Stromal cell of bone marrow (primary cell): ENCODE data around the gene MAML2.
"Not testable (repeated sequence)": the region's sequence is repeated elsewhere in the genome, so short reads cannot be mapped to it uniquely, and the experiment has no call there.

Experiments used
- DNase-seq: peaks from one replicate; pipeline ENCODE4 v3.0.0-alpha.2; 2012; ENCODE audit warnings: low read depth

MAML2 gene

DNA sequence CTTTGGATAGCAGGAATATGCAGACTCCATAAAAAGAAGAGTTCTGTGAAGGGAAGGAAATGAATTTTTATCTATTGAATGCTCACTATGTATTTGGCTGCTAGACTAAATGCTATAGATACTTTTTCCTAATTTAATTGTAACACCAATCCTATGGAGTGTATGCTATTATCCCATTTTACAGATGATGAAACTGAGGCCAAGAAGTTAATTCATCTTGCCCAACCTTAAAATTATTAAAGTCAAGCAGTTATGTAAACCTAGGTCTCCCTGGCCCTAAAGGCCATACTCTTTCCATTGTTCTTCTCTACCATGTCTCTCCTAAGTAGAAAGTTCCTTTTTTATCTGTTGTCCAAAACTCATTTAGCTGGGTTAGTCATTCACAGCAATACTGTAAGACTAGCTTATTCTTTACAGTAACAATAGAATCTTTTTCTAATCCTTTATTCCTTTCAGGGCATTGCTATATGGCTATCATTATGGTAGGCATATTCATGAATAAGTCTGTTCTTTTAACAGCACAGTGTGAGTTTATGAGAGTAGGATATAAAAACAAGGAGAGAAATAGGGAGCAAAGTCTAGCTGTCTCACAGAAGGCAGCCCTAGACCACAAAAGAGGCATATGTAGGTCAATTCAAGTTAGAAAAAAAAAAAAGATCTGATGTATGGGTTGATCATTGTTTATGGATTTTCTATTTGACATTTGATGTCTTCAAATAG, 50.5 kb downstream of the MAML2 start:
- DNase-seq = no peak

DNA sequence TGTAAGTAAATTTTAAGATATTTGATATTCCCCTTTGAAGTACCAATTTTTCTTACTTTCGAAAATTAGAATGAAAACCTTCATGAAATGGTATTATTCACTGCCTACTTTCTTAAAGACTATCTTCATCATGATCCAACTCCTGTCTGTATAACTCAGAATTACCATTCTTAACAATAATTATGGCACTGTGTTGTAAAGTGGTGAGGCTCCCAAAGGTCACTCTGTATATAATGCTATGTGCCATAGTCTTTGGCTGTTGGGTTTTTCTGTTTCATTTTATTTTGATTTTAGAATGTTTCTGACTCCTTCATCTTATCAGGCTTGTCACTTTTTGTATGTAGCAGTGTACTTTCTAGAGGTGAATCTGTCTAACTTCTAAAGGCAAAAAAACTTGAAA, 52.4 kb downstream of the MAML2 start:
- DNase-seq = no peak

DNA sequence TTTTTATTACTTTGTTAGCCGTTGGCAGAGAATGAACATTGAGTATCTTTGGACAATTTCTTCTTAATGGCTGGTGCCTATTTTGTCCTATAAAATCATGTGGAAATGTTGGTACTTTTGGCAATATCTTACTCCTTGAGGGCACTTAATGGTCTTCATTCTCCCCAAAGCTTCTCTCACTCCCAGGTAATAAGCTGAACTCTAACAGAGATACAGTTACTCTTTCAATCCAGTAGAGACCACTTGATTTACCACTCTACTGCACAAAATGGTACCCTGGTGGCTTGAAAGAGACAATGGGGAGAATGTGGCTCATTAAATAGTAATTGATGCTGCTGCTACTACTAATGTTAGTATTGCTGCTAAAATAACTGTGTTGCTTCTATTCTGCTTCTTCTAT, 53.0 kb downstream of the MAML2 start:
- no peak for DNase-seq

DNA sequence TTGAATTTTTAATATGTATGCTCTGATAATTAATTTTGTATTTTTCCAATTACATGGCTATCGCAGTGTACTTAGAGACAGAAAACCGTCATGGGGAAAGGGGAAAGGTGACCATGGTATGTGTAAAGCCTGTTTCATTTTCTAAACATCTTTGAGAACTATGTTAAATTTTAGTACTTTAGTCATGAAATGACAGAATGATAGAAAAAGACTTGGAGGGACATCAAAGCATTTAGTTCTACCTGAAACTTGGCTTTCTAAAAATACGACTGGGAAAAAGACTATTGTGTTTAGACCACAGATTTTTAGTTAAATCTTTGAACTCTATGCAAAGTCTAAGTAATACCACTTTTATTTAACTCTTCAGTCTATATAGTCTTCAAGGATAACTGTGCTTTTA, 54.1 kb downstream of the MAML2 start:
- no peak for DNase-seq

DNA sequence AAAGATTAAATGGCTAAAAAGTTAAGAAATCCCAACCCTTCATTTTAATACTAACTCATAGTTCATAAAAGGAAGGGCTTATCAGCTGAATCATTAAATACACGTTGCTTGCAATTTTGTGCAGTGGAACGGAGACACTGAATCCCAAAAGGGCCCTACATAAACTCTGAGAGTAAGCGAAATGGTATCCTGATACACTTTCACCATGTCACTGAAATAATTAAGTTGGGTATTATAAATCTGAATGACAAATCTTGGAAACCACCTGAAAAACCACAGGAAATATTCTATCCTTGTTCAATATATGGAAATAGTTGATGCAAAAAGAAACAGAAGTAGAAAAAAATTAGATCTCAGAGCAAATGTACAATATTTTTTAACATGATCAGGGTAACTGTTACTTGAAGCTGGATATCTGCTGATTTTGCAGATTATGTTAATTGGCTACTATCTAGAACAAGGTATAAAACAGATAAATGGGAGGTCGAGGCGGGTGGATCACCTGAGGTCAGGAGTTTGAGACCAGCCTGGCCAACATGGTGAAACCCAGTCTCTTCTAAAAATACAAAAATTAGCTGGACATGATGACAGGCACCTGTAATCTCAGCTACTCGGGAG, 55.1 kb downstream of the MAML2 start:
- DNase-seq = no peak

DNA sequence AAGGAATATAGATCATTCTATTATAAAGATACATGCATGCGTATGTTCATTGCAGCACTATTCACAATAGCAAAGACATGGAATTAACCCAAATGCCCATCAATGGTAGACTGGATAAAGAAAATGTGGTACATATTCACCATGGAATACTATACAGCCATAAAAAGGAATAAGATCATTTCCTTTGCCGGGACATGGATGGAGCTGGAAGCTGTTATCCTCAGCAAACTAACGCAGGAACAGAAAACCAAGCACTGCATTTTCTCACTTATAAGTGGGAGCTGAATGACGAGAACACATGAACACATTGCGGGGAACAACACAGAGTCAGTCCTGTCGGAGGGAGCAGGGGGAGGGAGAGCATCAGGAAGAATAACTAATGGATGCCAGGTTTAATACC, 57.0 kb downstream of the MAML2 start:
- not testable (repeated sequence) for DNase-seq

DNA sequence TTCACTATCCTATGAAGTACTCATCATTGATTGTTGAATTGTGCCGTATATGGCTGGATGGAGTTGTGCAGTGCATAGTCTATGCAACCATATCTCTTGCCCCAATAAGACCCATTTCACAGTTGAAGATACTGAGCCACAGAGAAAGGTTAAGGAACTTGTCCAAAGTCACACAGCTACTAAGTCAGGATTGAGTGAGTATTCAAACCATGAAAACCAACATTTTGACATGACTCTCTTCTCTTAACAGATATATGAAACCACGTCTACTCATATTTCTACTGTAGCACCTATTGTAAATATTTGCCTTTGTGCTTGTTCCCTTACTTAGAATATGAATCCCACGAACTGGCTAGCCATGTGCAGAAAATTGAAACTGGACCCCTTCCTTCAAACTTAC, 58.1 kb downstream of the MAML2 start:
- DNase-seq = no peak

DNA sequence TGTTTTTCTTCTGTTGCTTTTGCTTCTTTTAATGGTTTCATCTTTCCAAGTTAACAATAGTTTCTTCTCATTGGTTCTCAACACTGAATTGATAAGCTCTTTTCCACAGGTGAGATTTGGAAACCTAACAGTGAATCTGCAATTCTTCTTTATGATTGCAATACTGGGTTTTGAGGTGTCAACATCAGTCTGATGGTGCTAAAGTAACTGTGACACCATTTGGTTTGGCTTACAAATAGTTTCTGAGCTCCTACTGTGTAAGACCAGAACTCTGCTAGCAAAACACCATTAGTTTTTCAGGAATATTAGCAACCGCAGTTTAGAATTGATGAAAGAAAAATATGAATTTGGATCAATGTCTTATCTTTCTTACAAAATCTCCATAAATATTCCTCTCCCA, 58.6 kb downstream of the MAML2 start:
- no peak for DNase-seq

DNA sequence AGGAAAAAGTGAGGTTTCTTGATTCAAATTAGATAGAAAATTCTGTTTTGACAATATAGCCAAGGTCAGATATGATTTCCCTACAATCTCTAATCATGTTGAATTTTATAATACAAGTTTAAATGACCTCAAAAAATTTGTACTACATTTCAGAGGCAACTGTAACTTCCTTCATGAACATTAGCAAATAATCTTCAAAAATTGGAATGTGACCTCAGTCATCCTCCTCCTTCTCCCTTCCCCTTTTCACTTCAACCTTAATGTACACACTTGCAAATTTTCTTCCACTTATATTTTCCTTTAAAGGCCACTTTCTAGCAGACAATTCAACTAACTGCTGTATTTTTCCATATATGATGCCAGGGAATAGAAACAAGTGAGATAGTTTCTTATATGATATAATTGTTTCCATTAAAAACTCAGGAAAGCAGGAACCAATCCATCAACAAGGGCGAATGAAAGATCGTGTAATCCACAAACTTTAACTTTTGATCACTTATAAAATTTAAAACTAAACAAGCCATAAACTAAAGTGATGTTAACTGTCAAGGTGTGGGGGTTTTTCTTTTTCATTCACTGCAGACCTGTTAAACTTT, 60.3 kb downstream of the MAML2 start:
- no peak for DNase-seq

DNA sequence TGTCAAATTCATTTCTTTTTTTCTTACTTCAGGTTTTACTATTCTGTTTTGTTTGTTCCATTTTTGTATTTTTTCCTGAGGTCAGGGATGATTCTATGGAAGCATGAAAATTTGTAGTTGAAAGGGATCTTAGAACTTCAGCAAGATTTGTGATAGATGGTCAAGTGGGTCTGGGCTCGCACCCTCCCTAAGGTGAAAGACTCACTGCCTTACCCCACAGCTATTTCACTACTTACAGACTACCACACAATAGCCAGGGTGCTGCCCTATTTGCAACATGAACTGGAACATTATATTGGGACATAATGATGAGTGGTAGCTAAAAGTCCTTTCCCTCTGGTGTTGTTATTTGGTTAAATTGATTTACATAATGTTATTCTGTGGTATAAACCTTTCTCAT, 62.6 kb downstream of the MAML2 start:
- DNase-seq = no peak

DNA sequence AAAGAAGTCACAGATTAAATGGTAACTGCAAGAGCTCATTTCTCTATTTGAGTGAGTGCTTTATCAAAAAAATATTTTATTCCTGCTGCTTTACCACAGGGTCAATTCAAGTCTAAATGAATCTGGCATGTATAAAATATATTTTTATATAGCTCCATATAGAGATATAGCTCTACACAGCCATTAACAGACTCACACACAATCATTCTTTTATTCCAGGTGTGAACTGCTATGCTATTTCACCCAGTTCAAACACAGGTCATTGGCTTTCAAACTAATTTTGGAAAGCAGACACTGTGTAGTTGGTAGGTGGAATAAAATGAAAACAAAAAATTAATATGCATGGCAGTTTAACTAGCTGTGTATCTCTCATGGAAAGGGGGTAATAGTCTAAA, 63.1 kb downstream of the MAML2 start:
- DNase-seq = no peak

DNA sequence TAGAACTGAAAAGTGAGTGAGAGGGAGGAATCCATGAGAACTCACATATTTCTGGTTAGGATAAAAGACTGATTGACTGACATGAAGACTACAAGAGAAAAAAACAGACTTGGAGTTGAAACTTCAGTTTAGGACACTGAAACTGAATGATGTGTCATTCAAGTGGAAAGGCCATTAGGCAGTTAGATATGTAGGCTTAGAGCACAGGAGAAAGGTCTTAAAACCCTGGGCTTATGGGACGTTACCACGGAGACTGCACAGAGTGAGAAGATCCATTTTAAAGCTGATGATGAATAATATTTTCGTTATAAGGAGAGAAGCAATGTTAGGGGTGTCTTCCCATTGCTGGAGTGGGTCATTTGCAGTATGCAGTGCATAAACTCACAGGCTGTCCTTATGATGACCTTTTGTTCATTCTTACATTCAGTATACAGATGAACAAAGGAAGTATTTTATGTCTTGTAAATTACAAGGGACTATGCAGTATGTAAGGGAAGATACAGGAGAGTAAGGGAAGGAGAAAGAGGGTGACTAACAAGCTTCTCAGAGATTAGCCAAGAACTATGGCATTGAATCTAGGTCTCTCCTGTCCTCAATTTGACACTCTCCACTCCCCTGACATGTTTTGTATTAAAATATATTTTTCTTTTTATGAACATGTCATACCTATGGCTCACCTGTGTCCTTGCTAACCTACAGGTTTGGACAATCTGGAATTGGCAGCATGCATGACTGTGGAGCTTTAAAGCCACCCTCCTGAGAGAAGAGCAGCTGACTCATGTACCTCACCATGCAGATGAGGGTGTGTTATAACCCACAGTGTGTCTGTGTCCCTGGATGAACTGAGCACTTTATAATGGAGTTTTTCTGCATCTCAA, 63.7 kb downstream of the MAML2 start:
- DNase-seq = no peak

DNA sequence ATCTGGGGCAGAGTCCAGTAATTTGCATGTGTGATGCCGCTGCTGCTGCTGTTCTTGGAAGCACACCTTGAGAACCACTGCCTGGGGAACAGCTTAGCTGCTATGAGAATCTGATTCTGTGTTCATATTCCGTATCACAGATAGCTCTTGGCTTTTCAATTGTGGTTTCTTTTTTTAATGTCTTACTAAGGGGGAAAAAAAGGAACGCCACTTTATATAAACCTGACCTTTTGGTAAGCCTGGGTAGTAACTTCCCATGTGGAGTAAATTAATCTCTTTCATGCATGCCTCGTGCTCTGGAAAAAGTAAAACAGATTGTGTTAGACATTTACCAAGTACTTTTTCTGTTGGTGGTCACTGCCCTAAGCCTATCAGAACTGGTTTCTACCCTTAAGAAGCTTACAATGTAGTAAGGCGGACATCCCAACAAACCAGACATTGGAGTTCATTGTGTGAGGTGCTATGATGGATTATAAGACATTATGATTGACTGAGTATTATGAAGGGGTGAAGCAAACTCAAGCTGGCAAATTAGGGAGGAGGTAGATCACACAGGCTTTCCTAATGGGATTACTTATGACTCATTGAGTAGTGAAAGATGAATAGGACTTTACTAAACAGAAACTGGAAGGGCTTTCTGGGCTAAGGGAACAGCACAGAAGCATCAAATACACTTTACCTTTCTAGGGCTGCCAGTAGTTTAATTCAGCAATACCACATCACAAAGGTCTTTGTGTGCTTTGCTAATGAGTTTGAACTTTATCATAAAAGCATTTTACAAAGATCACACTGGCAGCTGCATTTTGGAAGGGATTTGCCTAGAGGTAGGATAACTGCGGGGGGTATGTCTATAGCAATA, 64.7 kb downstream of the MAML2 start:
- DNase-seq = no peak

DNA sequence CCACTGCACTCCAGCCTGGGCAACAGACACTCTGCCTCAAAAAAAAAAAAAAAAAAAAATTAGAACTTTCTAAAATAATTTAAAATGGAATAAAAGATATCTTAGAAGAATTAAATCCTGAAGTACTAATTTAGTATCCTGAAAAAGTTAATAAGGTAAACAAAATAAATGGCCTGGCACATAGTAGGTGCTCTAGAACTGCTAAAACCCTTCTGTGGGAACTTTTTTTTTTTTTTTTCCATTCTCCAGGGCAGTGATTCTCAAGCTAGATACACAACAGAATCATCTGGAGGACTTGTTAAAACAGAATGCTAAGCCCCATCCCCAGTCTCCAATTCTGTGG, 65.3 kb downstream of the MAML2 start:
- DNase-seq = no peak

DNA sequence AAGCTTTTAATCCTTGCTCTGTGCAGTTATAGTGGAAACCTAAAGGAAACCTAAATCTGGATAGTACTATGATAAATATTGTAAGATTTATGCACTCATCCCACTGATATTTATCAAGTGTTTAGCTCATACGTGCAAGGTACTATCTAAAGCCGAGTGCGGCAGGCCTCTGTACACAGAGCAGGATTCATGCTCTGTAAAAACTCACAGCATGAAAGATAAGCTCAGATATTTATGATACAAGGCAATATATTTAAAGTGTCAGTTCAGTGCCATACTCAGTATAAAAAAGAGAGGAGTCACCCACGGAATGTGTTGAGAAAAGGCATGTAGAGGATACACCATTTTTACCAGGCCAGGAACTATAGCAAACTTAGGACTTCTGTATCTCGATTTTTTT, 66.2 kb downstream of the MAML2 start:
- no peak for DNase-seq

DNA sequence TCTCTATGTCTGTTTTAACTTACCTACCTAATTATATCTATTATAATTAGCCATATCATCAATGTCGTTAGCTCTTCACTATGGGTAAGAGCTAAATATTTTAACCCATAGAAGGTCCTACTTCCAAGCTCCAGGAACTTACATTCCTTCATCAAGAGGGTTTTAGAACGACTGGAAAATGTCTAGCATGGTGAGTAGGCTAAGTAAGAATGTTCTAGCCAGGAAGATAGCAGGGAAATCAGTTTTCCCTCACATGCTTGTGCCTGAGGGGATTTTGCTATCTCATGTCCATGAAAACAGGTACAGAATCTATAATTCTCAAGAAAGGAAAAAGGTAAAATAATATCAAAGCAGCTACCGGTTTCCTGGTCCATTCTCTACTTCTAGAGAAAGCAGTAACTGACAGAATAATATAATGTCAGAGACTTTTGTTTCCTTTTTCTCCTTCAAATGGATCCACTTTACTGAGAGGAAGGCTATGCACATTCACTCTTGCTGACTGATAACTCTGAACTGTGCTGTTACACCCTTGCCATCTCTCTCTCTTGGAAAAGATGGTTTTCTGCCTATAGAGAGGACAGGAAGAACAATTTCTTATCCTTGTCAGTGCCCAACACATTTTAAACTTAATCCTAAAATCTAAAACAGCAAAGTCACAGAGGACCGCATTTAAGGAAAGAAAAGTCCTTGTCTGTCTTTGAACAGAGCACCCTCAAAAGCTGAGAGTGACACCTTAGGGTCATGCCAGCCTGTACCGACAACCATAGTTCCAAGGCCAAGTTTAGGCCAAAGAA, 67.0 kb downstream of the MAML2 start:
- no peak for DNase-seq

DNA sequence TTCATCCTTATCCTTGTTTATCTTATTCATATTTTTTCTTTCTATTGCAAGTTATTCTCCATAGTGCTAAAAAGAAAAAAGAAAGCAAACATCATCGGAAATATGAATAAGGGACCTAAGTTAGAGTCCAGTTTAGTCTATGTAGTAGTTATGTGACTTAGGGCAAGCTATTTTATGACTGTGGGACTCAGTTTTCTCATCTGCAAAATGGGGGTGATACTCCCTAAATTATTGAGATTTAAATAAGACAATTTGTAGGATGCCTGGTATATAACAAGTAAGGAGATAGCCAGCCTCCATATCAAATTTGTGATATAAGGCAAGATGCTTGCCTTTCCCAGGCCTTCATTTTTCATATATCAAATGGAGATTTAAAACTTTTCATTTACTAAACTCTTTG, 69.5 kb downstream of the MAML2 start:
- no peak for DNase-seq

DNA sequence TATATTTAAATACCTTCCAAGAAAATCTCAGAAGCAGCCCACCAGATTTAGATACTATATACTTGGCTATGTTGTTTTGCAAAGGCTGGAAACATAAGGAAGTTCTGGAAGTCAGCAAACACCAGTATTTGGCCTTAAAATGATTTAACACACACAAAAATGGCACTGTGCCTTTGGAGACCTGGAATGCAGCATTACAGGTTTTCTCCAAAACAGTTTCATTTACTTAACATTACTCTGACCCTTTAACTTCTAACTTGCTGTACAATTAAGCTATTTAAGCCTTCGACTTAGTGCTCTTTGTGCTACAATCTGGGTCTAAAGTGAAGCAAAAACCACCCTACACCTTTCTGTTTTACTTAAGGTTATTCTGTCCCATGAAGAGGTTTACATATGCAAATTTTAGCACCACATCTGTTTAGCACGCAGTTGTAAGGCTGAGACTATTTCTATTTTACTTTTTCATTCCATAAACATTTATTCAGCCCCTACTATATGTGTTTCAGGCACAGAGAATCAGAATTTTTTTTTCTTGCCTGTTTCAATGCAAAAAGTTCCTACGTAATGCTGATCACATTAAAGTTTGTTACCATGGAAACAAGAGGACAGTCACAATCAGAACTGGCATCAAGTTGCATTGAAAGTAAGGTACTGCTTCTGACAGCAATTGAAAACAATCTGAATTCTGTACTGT, 70.3 kb downstream of the MAML2 start:
- no peak for DNase-seq

DNA sequence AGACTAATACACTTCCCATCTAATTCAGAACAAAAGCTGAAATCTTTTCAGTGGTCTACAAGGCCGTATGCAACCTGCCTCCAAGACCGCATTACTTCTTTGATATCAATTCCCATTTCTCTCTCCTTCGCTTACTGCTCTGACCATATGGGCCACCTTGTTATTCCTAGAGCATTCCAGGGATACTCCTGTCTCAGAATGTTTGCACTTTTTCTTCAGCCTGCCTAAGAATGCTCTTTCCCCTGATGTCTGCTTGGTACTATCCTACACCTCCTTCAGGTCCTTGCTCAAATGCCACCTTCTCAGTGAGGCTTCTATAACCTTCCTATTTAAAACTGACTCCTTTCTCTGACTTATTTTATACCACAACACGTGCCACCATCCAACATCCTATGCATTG, 71.2 kb downstream of the MAML2 start:
- no peak for DNase-seq

DNA sequence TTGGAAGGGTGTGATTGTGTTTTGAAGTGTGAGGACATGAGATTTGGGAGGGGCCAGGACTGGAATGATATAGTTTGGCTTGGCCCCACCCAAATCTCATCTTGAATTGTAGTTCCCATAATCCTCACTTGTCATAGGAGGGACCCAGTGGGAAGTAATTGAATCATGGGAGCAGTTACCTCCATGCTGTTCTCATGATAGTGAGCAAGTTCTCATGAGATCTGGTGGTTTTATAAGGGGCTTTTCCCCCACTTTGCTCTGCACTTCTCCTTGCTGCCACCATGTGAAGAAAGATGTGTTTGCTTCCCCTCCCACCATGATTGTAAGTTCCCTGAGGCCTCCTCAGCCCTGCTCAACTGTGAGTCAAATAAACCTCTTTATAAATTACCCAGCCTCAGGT, 71.6 kb downstream of the MAML2 start:
- DNase-seq = not testable (repeated sequence)
